Caco-2 (cell line): Measurements from ENCODE around the gene CCR1. TPM values are rescaled to one million over a fixed set of nuclear protein-coding genes. Genes with fewer than 3 reads are reported as not detected.

ENCODE experiments used
- BruUV-seq: library from RNA; stranded (reverse); fragments of 400-500 nt; replicated peaks from 2 replicates; lab custom pipeline; 2021; lab: Mats Ljungman, UMichigan
- CTCF ChIA-PET: fragments of 300-600 bp; sonication (Branson Sonifier 250); formaldehyde crosslinking; loops from one replicate; lab custom pipeline; 2022; ENCODE audit warnings: antibody characterized with exemption; lab: Charles Lee
- POLR2A ChIA-PET: fragments of 300-600 bp; sonication (Branson Sonifier 250); formaldehyde crosslinking; loops from one replicate; lab custom pipeline; 2022; ENCODE audit warnings: antibody characterized with exemption; lab: Charles Lee
- DNase-seq, 2 experiments: peaks; one replicate each; pipeline versions ENCODE4 v3.0.0 to v3.0.0-alpha.2; 2020 to 2022
- H3K27me3 ChIP-seq: replicated peaks from 2 replicates; pipeline ENCODE4 v1.6.0; 2011; ENCODE audit warnings: low read length; ENCODE audit not compliant: control insufficient read depth, insufficient read depth
- H3K36me3 ChIP-seq: 2 replicates; pipeline ENCODE4 v1.5.1; 2011; ENCODE audit warnings: low read length; ENCODE audit not compliant: control insufficient read depth, insufficient read depth
- H3K4me1 ChIP-seq: fragments of 250-450 bp; sonication (Bioruptor Pico); 2 replicates; pipeline ENCODE4 v1.5.1; 2020; ENCODE audit warnings: mild to moderate bottlenecking
- H3K4me3 ChIP-seq: 2 replicates; pipeline ENCODE4 v1.5.1; 2011; ENCODE audit warnings: low read depth, mild to moderate bottlenecking, control low read depth, low read length
- H3K9me3 ChIP-seq: fragments of 250-450 bp; sonication (Bioruptor Pico); 2 replicates; pipeline ENCODE4 v1.5.1; 2020; ENCODE audit warnings: mild to moderate bottlenecking, moderate library complexity
- H3K27ac Mint-ChIP-seq: one replicate; pipeline ENCODE4 v1.8.0; 2022; ENCODE audit warnings: mixed read lengths; ENCODE audit not compliant: unreplicated experiment
- H3K27me3 Mint-ChIP-seq: one replicate; pipeline ENCODE4 v1.8.0; 2022; ENCODE audit warnings: mixed read lengths; ENCODE audit not compliant: insufficient read depth, unreplicated experiment
- H3K36me3 Mint-ChIP-seq: one replicate; pipeline ENCODE4 v1.8.0; 2022; ENCODE audit warnings: mild to moderate bottlenecking, mixed read lengths; ENCODE audit not compliant: insufficient read depth, unreplicated experiment
- H3K4me1 Mint-ChIP-seq: one replicate; pipeline ENCODE4 v1.8.0; 2022; ENCODE audit warnings: low read depth, mixed read lengths; ENCODE audit not compliant: unreplicated experiment
- H3K4me3 Mint-ChIP-seq: one replicate; pipeline ENCODE4 v1.8.0; 2022; ENCODE audit warnings: mild to moderate bottlenecking, moderate library complexity, mixed read lengths; ENCODE audit not compliant: unreplicated experiment
- H3K9me3 Mint-ChIP-seq: one replicate; pipeline ENCODE4 v1.8.0; 2022; ENCODE audit warnings: mixed read lengths; ENCODE audit not compliant: unreplicated experiment
- CTCF ChIP-seq, 2 experiments: fragments of 200-600 bp in 1 of 2; IDR thresholded peaks; 1 replicate in 1 of 2; 2 replicates in 1 of 2; pipeline versions ENCODE4 v1.5.1 to v1.8.0; 2011 to 2022; ENCODE audit warnings: antibody characterized with exemption in 1 of 2, control low read depth in 1 of 2, inconsistent platforms in 1 of 2, low read depth in 1 of 2, low read length in 1 of 2, mild to moderate bottlenecking in 1 of 2, moderate library complexity in 1 of 2; ENCODE audit not compliant: insufficient read depth in 1 of 2, severe bottlenecking in 1 of 2, unreplicated experiment in 1 of 2
- intact Hi-C: fragments of 100-400 bp; cut with micrococcal nuclease; formaldehyde crosslinking; loops from one replicate; pipeline ENCODE4 v1.10.0; 2022; ENCODE audit not compliant: unreplicated experiment
- total RNA-seq: library from RNA; stranded (reverse); gene quantifications from 2 replicates; pipeline ENCODE4 v1.2.3, GENCODE V29; 2022

The CCR1 gene
- total RNA-seq, 1 experiment from 2014 or later = 2.9 TPM

GRCh38 chr3:46184469-46184868 is 23.6 kb downstream of the CCR1 start:
- H3K27me3 Mint-ChIP-seq = no peaks in the 10 kb centered on the region
- H3K9me3 Mint-ChIP-seq = no peaks in the 10 kb centered on the region
- DNase-seq = no peak
- no peak overlapping the region for H3K4me3 Mint-ChIP-seq
- no TSS peak for BruUV-seq
- H3K4me1 Mint-ChIP-seq = no peaks in the 10 kb centered on the region
- ChIA-PET CTCF (no interaction called here), POLR2A (no interaction called here)
- H3K9me3 ChIP-seq = no peaks in the 10 kb centered on the region
- no peak overlapping the region for H3K4me3 ChIP-seq
- H3K27ac Mint-ChIP-seq = no peak overlapping the region
- no peaks in the 10 kb centered on the region for H3K36me3 Mint-ChIP-seq
- intact Hi-C loops = no loop called here
- H3K36me3 ChIP-seq = no peaks in the 10 kb centered on the region
- H3K4me1 ChIP-seq = no peaks in the 10 kb centered on the region
- no peaks in the 10 kb centered on the region for H3K27me3 ChIP-seq
- no peak for TF ChIP-seq CTCF (IDR thresholded peaks at IDR 0.05; ENCODE audit: insufficient read depth in 1 of 2, low read depth in 1 of 2, low read length in 1 of 2, severe bottlenecking in 1 of 2, unreplicated experiment in 1 of 2)

GRCh38 chr3:46183330-46183729 is 24.8 kb downstream of the CCR1 start:
- H3K4me1 ChIP-seq = no peaks in the 10 kb centered on the region
- no peaks in the 10 kb centered on the region for H3K36me3 Mint-ChIP-seq
- no peaks in the 10 kb centered on the region for H3K4me1 Mint-ChIP-seq
- H3K4me3 Mint-ChIP-seq = no peak overlapping the region
- no peak overlapping the region for H3K4me3 ChIP-seq
- no peaks in the 10 kb centered on the region for H3K9me3 ChIP-seq
- no TSS peak for BruUV-seq
- H3K9me3 Mint-ChIP-seq = no peaks in the 10 kb centered on the region
- DNase-seq = no peak
- intact Hi-C loops = no loop called here
- no peaks in the 10 kb centered on the region for H3K27me3 Mint-ChIP-seq
- POLR2A ChIA-PET = no interaction called here
- CTCF ChIA-PET = no interaction called here
- no peaks in the 10 kb centered on the region for H3K36me3 ChIP-seq
- no peak for TF ChIP-seq CTCF (IDR thresholded peaks at IDR 0.05; ENCODE audit: insufficient read depth in 1 of 2, low read depth in 1 of 2, low read length in 1 of 2, severe bottlenecking in 1 of 2, unreplicated experiment in 1 of 2)
- H3K27ac Mint-ChIP-seq = no peak overlapping the region
- H3K27me3 ChIP-seq = no peaks in the 10 kb centered on the region

- Mint-ChIP-seq H3K36me3 (peaks cover 26% of the 10 kb centered on the region), H3K27me3 (no peaks in the 10 kb centered on the region), H3K27ac (no peak overlapping the region), H3K4me3 (no peak overlapping the region), H3K9me3 (peaks cover 12% of the 10 kb centered on the region), H3K4me1 (peaks cover 50% of the 10 kb centered on the region)
- Histone ChIP-seq H3K4me3 (no peak overlapping the region), H3K4me1 (peaks cover 41% of the 10 kb centered on the region), H3K36me3 (no peaks in the 10 kb centered on the region), H3K27me3 (no peaks in the 10 kb centered on the region), H3K9me3 (peaks cover 10% of the 10 kb centered on the region)
- BruUV-seq = no TSS peak
- TF ChIP-seq CTCF (IDR thresholded peaks at IDR 0.05; ENCODE audit: insufficient read depth in 1 of 2, low read depth in 1 of 2, low read length in 1 of 2, severe bottlenecking in 1 of 2, unreplicated experiment in 1 of 2) = no peak
- POLR2A ChIA-PET = no interaction called here
- no peak for DNase-seq
- intact Hi-C loops = no loop called here
- CTCF ChIA-PET = no interaction called here
Measured at GRCh38 chr3:46168583-46169345, 39.3 kb downstream of the CCR1 start.
